WTC11 (cell line): ENCODE results near the gene GOLGA3.

Source experiments
- GABPB1 ChIP-seq: sonication (generic); formaldehyde crosslinking; IDR thresholded peaks from 2 replicates; pipeline ENCODE4 v1.8.1; 2023; ENCODE audit warnings: mild to moderate bottlenecking, missing genetic modification reagents
- NFE2L1 ChIP-seq: sonication (generic); formaldehyde crosslinking; IDR thresholded peaks from 2 replicates; pipeline ENCODE4 v1.8.1; 2023; ENCODE audit warnings: missing genetic modification reagents
- SMAD3 ChIP-seq: sonication (generic); formaldehyde crosslinking; IDR thresholded peaks from 2 replicates; pipeline ENCODE4 v1.8.0; 2022; ENCODE audit warnings: missing genetic modification reagents, mild to moderate bottlenecking, borderline replicate concordance
- SOX15 ChIP-seq: fragments of 250-450 bp; sonication (Bioruptor Pico); IDR thresholded peaks from 2 replicates; pipeline ENCODE4 v1.9.0; 2021; ENCODE audit warnings: mild to moderate bottlenecking
- TCF7 ChIP-seq: sonication (generic); formaldehyde crosslinking; IDR thresholded peaks from 2 replicates; pipeline ENCODE4 v1.8.0; 2022; ENCODE audit warnings: mild to moderate bottlenecking, low read depth, missing genetic modification reagents, moderate library complexity
- TF ChIP-seq, protein P1 (sequence below): sonication (generic); formaldehyde crosslinking; IDR thresholded peaks from 2 replicates; pipeline ENCODE4 v1.8.1; 2023; ENCODE audit warnings: mild to moderate bottlenecking, moderate library complexity, missing genetic modification reagents
- TF ChIP-seq, protein P2 (sequence below): fragments of 200-600 bp; IDR thresholded peaks from 2 replicates; pipeline ENCODE4 v1.8.0; 2022; ENCODE audit warnings: antibody characterized with exemption
- TF ChIP-seq, protein P3 (sequence below): sonication (generic); formaldehyde crosslinking; IDR thresholded peaks from 2 replicates; pipeline ENCODE4 v1.8.1; 2022; ENCODE audit warnings: mild to moderate bottlenecking, moderate library complexity, missing genetic modification reagents
- TF ChIP-seq, protein P4 (sequence below): sonication (generic); formaldehyde crosslinking; IDR thresholded peaks from 2 replicates; pipeline ENCODE4 v1.8.0; 2022; ENCODE audit warnings: mild to moderate bottlenecking, missing genetic modification reagents
- TF ChIP-seq, protein P5 (sequence below): sonication (generic); formaldehyde crosslinking; IDR thresholded peaks from 2 replicates; pipeline ENCODE4 v1.8.0; 2022; ENCODE audit warnings: mild to moderate bottlenecking, missing genetic modification reagents
- TF ChIP-seq, protein P6 (sequence below): fragments of 250-450 bp; sonication (Bioruptor Pico); IDR thresholded peaks from 2 replicates; pipeline ENCODE4 v2.1.2; 2022; ENCODE audit warnings: mild to moderate bottlenecking, moderate library complexity
- TF ChIP-seq, protein P7 (sequence below): sonication (generic); formaldehyde crosslinking; conservative IDR thresholded peaks from 2 replicates; pipeline ENCODE4 v1.8.1; 2023; ENCODE audit warnings: mild to moderate bottlenecking, low read depth, missing genetic modification reagents, moderate library complexity
- TF ChIP-seq, protein P8 (sequence below): sonication (generic); formaldehyde crosslinking; conservative IDR thresholded peaks from 2 replicates; pipeline ENCODE4 v1.8.1; 2022; ENCODE audit warnings: mild to moderate bottlenecking, missing genetic modification reagents

DNA sequence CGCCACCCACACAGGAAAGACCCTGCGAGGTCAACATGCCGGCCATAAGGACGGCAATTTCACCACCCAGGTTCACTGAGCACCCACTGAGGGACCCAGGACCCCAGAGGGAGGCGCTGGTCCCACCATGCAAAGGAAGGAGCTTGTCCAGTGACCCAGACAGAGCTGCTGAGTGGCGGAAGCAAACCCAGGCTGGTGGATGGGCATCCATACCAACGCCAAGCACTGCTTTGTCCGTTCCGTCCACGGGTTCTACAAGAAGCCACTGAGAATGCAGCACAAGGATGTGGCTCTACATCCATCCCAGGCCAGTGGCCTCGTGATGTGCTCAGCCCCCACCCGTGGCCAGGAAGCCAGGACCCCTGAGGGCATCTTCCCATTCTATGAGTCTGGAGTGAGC lies 23.8 kb upstream of the GOLGA3 start:
- TF ChIP-seq, protein P1, sequence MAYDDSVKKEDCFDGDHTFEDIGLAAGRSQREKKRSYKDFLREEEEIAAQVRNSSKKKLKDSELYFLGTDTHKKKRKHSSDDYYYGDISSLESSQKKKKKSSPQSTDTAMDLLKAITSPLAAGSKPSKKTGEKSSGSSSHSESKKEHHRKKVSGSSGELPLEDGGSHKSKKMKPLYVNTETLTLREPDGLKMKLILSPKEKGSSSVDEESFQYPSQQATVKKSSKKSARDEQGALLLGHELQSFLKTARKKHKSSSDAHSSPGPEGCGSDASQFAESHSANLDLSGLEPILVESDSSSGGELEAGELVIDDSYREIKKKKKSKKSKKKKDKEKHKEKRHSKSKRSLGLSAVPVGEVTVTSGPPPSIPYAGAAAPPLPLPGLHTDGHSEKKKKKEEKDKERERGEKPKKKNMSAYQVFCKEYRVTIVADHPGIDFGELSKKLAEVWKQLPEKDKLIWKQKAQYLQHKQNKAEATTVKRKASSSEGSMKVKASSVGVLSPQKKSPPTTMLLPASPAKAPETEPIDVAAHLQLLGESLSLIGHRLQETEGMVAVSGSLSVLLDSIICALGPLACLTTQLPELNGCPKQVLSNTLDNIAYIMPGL (CRISPR knock-in tag): no peak
- TF ChIP-seq TCF7 (CRISPR knock-in tag): no peak
- TF ChIP-seq, protein P2, sequence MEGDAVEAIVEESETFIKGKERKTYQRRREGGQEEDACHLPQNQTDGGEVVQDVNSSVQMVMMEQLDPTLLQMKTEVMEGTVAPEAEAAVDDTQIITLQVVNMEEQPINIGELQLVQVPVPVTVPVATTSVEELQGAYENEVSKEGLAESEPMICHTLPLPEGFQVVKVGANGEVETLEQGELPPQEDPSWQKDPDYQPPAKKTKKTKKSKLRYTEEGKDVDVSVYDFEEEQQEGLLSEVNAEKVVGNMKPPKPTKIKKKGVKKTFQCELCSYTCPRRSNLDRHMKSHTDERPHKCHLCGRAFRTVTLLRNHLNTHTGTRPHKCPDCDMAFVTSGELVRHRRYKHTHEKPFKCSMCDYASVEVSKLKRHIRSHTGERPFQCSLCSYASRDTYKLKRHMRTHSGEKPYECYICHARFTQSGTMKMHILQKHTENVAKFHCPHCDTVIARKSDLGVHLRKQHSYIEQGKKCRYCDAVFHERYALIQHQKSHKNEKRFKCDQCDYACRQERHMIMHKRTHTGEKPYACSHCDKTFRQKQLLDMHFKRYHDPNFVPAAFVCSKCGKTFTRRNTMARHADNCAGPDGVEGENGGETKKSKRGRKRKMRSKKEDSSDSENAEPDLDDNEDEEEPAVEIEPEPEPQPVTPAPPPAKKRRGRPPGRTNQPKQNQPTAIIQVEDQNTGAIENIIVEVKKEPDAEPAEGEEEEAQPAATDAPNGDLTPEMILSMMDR: no peak
- no peak for TF ChIP-seq SOX15 (CRISPR knock-in tag)
- TF ChIP-seq, protein P3, sequence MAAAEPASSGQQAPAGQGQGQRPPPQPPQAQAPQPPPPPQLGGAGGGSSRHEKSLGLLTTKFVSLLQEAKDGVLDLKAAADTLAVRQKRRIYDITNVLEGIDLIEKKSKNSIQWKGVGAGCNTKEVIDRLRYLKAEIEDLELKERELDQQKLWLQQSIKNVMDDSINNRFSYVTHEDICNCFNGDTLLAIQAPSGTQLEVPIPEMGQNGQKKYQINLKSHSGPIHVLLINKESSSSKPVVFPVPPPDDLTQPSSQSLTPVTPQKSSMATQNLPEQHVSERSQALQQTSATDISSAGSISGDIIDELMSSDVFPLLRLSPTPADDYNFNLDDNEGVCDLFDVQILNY (CRISPR knock-in tag): no peak
- TF ChIP-seq SMAD3: no peak
- TF ChIP-seq, protein P4, sequence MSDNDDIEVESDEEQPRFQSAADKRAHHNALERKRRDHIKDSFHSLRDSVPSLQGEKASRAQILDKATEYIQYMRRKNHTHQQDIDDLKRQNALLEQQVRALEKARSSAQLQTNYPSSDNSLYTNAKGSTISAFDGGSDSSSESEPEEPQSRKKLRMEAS (CRISPR knock-in tag): no peak
- TF ChIP-seq, protein P5, sequence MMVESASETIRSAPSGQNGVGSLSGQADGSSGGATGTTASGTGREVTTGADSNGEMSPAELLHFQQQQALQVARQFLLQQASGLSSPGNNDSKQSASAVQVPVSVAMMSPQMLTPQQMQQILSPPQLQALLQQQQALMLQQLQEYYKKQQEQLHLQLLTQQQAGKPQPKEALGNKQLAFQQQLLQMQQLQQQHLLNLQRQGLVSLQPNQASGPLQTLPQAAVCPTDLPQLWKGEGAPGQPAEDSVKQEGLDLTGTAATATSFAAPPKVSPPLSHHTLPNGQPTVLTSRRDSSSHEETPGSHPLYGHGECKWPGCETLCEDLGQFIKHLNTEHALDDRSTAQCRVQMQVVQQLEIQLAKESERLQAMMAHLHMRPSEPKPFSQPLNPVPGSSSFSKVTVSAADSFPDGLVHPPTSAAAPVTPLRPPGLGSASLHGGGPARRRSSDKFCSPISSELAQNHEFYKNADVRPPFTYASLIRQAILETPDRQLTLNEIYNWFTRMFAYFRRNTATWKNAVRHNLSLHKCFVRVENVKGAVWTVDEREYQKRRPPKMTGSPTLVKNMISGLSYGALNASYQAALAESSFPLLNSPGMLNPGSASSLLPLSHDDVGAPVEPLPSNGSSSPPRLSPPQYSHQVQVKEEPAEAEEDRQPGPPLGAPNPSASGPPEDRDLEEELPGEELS (CRISPR knock-in tag): no peak
- TF ChIP-seq, protein P6, sequence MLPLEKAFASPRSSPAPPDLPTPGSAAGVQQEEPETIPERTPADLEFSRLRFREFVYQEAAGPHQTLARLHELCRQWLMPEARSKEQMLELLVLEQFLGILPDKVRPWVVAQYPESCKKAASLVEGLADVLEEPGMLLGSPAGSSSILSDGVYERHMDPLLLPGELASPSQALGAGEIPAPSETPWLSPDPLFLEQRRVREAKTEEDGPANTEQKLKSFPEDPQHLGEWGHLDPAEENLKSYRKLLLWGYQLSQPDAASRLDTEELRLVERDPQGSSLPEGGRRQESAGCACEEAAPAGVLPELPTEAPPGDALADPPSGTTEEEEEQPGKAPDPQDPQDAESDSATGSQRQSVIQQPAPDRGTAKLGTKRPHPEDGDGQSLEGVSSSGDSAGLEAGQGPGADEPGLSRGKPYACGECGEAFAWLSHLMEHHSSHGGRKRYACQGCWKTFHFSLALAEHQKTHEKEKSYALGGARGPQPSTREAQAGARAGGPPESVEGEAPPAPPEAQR (CRISPR knock-in tag): no peak
- TF ChIP-seq GABPB1 (CRISPR knock-in tag): no peak
- TF ChIP-seq, protein P7, sequence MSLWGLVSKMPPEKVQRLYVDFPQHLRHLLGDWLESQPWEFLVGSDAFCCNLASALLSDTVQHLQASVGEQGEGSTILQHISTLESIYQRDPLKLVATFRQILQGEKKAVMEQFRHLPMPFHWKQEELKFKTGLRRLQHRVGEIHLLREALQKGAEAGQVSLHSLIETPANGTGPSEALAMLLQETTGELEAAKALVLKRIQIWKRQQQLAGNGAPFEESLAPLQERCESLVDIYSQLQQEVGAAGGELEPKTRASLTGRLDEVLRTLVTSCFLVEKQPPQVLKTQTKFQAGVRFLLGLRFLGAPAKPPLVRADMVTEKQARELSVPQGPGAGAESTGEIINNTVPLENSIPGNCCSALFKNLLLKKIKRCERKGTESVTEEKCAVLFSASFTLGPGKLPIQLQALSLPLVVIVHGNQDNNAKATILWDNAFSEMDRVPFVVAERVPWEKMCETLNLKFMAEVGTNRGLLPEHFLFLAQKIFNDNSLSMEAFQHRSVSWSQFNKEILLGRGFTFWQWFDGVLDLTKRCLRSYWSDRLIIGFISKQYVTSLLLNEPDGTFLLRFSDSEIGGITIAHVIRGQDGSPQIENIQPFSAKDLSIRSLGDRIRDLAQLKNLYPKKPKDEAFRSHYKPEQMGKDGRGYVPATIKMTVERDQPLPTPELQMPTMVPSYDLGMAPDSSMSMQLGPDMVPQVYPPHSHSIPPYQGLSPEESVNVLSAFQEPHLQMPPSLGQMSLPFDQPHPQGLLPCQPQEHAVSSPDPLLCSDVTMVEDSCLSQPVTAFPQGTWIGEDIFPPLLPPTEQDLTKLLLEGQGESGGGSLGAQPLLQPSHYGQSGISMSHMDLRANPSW (CRISPR knock-in tag): no peak
- TF ChIP-seq NFE2L1 (CRISPR knock-in tag): no peak
- TF ChIP-seq, protein P8, sequence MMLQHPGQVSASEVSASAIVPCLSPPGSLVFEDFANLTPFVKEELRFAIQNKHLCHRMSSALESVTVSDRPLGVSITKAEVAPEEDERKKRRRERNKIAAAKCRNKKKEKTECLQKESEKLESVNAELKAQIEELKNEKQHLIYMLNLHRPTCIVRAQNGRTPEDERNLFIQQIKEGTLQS (CRISPR knock-in tag): no peak
